Measurements from ENCODE around the gene ATP2C2.
A peak's percentile ranks its signal among the peaks of the same experiment; 100 is the strongest.

Gene ATP2C2

DNA sequence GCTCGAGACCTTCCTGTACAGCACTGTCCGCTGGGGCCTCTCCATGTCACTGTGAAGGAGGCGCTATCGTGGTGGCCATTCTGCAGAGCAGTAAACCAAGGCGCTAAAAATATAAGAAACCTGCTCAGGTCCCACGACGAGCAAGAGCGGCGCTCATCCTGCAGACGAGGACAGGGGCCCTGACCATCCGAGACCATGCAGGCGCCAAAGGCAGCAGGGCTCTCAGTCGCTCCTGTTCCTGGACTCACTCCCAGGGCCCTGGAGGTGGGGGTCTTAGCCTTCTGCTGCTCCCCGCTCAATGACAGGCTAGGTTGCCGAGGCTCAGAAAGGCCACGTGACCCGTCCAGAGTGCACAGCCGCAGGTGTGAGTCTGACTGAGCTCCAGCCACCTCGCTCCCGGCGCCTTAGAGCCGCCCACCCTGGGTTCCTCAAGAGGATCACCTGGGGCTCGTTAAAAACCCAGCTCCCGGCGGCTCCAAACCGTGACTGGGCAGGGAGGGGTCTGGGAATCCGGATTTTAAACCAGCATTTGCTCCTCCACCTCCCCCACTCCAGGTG, 509 bp upstream of the ATP2C2 start:
- no peak for DNase-seq

- DNase-seq = no peak
Measured at GRCh38 chr16:84369105-84369504, 767 bp downstream of the ATP2C2 start.

GRCh38 chr16:84369938-84370627, 1.7 kb downstream of the ATP2C2 start:
- no peak for DNase-seq

DNA sequence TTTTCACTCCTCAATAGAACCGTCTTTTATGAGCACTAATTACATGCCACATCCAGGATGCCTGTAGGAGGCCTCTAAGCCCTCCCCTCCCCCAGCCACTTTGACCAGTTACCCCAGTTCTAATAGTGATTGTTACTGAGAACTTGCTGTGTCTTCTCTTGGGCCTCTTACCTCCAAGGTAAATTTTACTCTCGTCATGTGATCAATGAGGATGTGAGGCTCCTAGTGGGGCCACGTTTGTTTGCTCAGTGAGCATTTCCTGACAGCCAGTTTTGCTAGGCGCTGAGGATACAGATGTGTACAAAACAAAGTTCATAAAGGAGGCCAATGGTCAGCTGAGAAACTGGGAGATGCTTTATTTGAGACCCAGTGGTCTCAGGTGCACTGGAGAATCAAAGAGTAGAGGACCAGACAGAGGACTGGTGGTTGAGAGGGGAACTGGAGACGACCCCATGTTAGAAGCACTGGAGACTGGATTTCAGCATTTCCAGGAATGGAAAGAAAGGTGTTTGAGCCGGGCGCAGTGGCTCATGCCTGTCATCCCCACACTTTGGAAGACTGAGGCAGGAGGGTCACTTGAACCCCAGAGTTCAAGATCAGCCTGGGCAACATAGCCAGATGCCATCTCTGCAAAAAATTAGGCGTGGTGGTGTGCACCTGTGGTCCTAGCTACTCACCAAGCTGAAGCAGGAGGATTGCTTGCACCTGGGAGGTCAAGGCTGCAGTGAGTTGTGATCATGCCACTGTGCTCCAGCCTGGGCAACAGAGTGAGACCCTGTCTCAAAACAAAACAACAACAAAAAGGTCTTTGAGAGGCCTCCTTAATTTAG, 2.6 kb downstream of the ATP2C2 start:
- no peak for DNase-seq

DNA sequence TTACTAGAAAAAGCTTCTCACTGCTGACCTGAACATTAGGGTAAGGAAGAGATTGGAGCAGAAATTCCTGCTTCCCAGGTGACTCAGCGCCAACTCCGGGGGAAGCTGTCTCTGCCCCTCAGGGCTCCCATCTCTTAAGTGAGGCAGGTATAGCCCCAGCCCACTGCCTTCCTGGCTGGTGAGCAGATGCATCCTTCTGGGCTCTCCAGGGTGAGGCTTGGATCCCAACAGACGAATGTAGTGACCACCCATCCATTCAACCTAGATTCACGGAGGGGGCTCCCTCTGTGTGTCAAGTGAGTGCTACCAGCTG, 3.2 kb downstream of the ATP2C2 start:
- no peak for DNase-seq

GRCh38 chr16:84373907-84374489, 5.7 kb downstream of the ATP2C2 start:
- DNase-seq = no peak

DNA sequence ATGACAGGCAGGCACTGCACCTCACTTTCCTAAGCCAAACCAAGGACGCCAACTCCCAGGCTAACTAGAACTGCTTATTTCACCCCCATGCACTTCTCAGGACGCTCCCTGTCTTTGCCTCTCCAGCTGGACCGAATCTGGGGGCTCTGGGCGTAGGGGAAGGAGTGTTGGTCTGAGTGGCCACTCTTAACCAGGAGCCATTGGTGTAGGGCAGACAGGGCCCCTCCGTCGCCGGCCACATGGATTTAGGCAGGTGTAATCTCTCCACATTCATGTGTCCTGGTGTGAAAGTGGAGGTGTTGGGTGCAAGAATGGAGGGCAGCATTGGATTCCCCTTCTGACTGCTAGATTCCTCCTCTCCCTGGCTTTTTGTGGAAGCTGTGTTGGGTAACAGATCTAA, 9.8 kb downstream of the ATP2C2 start:
- DNase-seq = no peak

DNA sequence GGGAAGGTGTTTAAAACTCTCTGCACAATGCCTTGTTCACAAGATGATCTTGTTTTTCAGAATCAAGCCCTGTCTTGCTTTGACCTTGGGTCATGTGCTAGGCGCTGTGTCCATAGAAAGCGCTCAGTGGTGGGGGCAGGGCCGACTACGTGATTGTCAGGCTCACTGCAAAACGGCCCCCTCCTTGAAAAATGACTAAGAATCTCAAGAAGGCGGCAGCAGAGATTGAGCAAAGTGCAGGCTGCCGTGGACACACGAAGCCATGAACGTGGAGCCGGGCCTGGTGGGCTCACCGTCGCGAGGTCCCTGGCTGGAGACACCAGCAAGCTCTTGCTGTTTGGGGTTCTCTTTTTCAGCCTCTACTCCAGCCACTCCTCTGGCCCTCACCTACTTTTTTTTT, 10.2 kb downstream of the ATP2C2 start:
- no peak for DNase-seq

- no peak for DNase-seq
Measured at GRCh38 chr16:84379008-84379708, 10.8 kb downstream of the ATP2C2 start.

- DNase-seq = no peak
Measured at GRCh38 chr16:84379709-84380362, 11.5 kb downstream of the ATP2C2 start.

- peak; percentile 53 for DNase-seq
Measured at GRCh38 chr16:84380405-84380804, 12.1 kb downstream of the ATP2C2 start.

GRCh38 chr16:84382396-84382795, 14.1 kb downstream of the ATP2C2 start:
- no peak for DNase-seq

DNA sequence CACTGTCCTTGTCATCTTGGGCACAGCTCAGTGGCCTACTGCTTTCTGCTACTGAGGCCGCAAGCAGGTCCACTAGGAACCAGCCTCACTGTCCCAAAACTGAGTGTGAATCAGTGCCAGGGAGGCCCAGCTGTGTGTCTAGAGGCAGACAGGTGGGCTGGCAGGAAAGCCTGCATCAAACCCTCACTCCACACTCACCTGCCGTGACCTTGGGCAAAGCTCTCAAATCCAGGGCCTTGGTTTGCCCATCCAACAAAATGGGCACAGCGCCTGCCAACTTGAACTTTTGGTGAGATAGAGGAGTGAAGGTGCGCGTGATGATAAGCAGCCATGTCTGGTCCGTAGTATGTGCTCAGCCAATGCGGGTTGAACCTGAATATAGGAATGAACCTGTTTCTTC, 14.8 kb downstream of the ATP2C2 start:
- DNase-seq = no peak

DNA sequence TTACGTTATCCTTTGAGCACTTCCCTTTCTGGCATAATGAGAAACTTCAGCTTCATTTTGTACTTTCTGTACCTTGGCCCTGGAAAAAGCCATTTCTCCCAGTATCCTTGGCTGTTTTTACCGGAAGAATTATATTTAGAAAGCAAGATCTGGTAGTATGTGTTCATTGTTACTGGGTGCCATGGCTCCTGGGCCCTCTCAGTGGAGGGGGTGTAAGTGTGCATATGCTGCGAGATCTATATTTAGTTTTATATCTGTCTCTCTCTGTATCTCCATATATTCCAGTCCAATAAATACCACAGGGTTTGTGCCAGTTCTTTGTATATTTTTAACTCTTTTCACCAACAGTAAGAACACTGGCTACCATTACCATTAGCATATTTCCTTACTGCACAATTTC, 17.7 kb downstream of the ATP2C2 start:
- DNase-seq = no peak

DNA sequence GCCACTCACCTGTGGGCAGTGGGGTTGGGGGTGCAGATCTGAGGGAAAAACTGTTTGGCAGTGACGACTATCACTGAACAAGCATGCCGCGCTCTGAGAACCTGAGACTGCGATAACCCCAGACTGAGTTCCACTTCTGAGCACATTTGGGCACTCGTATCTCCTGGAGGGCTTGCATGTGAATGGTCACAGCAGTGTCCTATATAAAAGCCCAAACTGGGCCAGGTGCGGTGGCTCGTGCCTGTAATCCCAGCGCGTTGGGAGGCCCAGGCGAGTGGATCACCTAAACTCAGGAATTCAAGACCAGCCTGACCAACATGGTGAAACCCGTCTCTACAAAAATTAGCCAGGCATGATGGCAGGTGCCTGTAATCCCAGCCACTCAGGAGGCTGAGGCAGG, 18.7 kb downstream of the ATP2C2 start:
- no peak for DNase-seq

- DNase-seq = no peak
Measured at GRCh38 chr16:84390131-84390785, 21.9 kb downstream of the ATP2C2 start.

DNA sequence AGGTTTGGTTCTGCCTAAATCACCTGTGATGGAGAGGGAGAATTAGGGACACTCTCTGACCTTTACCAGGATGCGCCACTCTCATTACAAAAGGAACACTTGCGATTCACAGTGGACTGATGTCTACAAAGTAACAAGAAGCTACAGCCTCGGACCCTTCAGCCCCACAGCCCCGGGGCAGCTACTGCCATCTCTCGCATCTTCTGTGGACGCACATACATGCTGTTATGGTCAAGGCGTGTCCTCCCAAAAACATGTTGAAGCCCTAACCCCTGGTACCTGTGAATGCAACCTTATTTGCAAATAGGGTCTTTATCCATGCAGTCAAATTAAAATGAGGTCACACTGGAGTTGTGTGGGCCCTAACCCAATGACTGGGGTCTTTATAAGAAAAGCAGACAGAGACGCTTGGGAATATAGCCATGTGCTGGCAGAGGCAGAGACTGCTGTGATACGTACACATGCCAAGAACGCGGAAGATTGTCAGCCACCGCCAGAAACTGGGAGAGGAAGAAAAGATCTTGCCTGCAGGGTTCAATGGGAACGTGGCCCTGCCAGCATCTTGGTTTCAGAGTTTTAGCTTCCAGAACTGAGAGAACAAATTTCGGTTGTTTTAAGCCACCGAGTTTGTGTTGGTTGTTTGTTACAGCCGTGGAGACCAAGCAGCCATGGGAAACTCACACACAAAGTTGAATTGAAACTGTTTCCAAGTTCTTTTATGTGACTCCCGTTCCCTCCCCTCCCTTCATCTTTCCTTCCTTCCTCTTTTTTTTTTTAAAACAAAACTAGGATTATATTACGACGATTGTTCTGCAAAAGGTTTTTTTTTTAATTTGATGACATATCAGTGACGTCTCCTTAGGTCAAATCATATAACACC, 23.1 kb downstream of the ATP2C2 start:
- no peak for DNase-seq

- no peak for DNase-seq
Measured at GRCh38 chr16:84392031-84392360, 23.7 kb downstream of the ATP2C2 start.

GRCh38 chr16:84396082-84396481, 27.7 kb downstream of the ATP2C2 start:
- peak; percentile 14 for DNase-seq

- peak; percentile 13 for DNase-seq
Measured at GRCh38 chr16:84396537-84397008, 28.2 kb downstream of the ATP2C2 start.

GRCh38 chr16:84397090-84397489, 28.8 kb downstream of the ATP2C2 start:
- no peak for DNase-seq

Data from RPMI8226 (cell line).